Adrenal gland (tissue), 5 donors: ENCODE measurements around the gene SLC6A1.

ENCODE experiments used
- CTCF ChIP-seq, 6 experiments: fragments of 450-650 bp in 4 of 6; fragments of 200-600 bp in 2 of 6; sonication (generic) in 1 of 6; IDR thresholded peaks; 1 replicate in 5 of 6; 2 replicates in 1 of 6; pipeline versions ENCODE4 v1.5.1 to v1.8.0; 2016 to 2021; ENCODE audit warnings: antibody characterized with exemption in 6 of 6, mild to moderate bottlenecking in 2 of 6, moderate library complexity in 1 of 6
- POLR2A ChIP-seq, 2 donors: fragments of 450-650 bp; IDR thresholded peaks; one replicate each; pipeline ENCODE4 v1.6.1; 2017; ENCODE audit warnings: antibody characterized with exemption in 2 of 2, mild to moderate bottlenecking in 2 of 2, moderate library complexity in 1 of 2
- donor health status: DM: no; HTN: no; CAD: no.

- TF ChIP-seq POLR2A (IDR thresholded peaks at IDR 0.05) (no peak), CTCF (IDR thresholded peaks at IDR 0.05) (no peak)
Observed at GRCh38 chr3:10977892-10978510, 14.5 kb upstream of the SLC6A1 start.
